Measurements from ENCODE around the gene CRTC1.
"Not testable (repeated sequence)": the region's sequence is repeated elsewhere in the genome, so short reads cannot be mapped to it uniquely, and the experiment has no call there.

Gene CRTC1

GRCh38 chr19:18723871-18724377 is 40.4 kb downstream of the CRTC1 start:
- H3K4me1 ChIP-seq (ENCODE audit: control insufficient read depth in 1 of 2, insufficient read depth in 2 of 2, low read length in 2 of 2) = no peaks in the 10 kb centered on the region
- no peak overlapping the region for H3K27ac ChIP-seq (ENCODE audit: low read length)
- no peaks in the 10 kb centered on the region for H3K9me3 ChIP-seq (ENCODE audit: control insufficient read depth in 1 of 2, low read length in 2 of 2)
- no peaks in the 10 kb centered on the region for H3K36me3 ChIP-seq (ENCODE audit: control insufficient read depth in 1 of 2, insufficient read depth in 2 of 2, low read length in 2 of 2)
- H3K4me3 ChIP-seq (ENCODE audit: low read depth in 1 of 2, low read length in 2 of 2) = no peak overlapping the region
- no peaks in the 10 kb centered on the region for H3K27me3 ChIP-seq (ENCODE audit: low read depth, low read length)

DNA sequence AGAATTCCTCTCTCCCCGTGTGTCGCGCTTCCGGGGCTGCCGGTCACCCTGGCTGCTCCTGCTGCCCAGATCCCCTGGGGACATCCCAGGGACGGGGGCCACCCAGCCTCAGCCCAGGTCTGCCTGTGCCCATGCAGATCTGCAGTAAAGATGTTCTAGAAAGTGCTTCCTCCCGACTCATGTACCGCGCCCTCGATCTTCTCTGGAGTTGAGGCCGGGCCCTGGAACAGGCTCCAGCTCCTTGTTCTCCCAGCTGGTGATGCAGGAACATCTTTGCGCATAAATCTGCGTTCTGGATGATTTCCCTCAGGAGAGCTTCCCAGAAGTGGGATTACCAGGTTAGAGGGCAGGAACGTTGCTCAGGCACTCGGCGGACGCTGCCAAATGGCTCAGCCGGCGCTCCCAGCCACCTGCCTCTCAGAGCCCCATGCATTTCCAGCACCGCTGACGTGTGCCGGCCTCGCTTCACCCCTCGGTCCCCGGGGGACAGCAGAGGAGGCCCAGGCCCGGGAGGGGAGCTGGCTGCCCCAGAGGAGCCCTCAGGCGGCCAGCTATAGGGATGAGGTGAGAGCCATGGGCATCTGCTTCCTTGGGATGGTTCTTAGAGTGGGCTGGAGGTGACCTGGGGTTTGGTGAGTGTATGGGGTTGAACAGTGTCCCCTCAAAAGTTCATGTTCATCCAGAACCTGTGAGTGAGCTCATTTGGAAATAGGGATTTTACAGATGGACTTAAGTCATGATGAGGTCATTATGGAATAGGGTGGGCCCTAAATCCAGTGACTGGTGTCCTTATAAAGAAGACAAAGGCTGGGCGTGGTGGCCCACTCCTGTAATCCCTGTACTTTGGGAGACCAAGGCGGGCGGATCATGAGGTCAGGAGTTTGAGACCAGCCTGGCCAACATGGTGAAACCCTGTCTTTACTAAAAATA is 42.6 kb downstream of the CRTC1 start:
- H3K36me3 ChIP-seq (ENCODE audit: control insufficient read depth in 1 of 2, insufficient read depth in 2 of 2, low read length in 2 of 2) = no peaks in the 10 kb centered on the region
- no peak overlapping the region for H3K27ac ChIP-seq (ENCODE audit: low read length)

GRCh38 chr19:18726846-18727245 is 43.4 kb downstream of the CRTC1 start:
- H3K27ac ChIP-seq (ENCODE audit: low read length) = no peak overlapping the region
- H3K9me3 ChIP-seq (ENCODE audit: control insufficient read depth in 1 of 2, low read length in 2 of 2) = no peaks in the 10 kb centered on the region
- H3K27me3 ChIP-seq (ENCODE audit: low read depth, low read length) = no peaks in the 10 kb centered on the region
- H3K4me3 ChIP-seq (ENCODE audit: low read depth in 1 of 2, low read length in 2 of 2) = no peak overlapping the region
- peaks cover 0 to 4% of the 10 kb centered on the region in 2 donors for H3K4me1 ChIP-seq (ENCODE audit: control insufficient read depth in 1 of 2, insufficient read depth in 2 of 2, low read length in 2 of 2)
- H3K36me3 ChIP-seq (ENCODE audit: control insufficient read depth in 1 of 2, insufficient read depth in 2 of 2, low read length in 2 of 2) = no peaks in the 10 kb centered on the region

More for the DNA sequence above, 42.6 kb downstream of the CRTC1 start:
- Histone ChIP-seq H3K27me3 (ENCODE audit: low read depth, low read length) (no peaks in the 10 kb centered on the region), H3K4me1 (ENCODE audit: control insufficient read depth in 1 of 2, insufficient read depth in 2 of 2, low read length in 2 of 2) (no peaks in the 10 kb centered on the region), H3K9me3 (ENCODE audit: control insufficient read depth in 1 of 2, low read length in 2 of 2) (no peaks in the 10 kb centered on the region), H3K4me3 (ENCODE audit: low read depth in 1 of 2, low read length in 2 of 2) (no peak overlapping the region)

DNA sequence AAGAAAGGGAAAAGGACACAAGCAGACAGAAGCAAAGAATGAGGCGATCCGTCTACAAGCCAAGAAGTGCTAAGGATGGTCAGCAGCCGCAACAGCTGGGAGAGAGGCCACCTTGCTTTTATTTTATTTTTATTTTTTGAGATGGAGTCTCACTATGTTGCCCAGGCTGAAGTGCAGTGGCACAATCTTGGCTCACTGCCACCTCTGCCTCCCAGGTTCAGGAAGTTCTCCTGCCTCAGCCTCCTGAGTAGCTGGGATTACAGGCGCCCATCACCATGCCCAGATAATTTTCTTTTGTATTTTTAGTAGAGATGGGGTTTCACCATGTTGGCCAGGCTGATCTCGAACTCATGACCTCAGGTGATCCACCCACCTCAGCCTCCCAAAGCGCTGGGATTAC is 44.1 kb downstream of the CRTC1 start:
- H3K9me3 ChIP-seq (ENCODE audit: control insufficient read depth in 1 of 2, low read length in 2 of 2); H3K27ac ChIP-seq (ENCODE audit: low read length); H3K4me3 ChIP-seq (ENCODE audit: low read depth in 1 of 2, low read length in 2 of 2); H3K4me1 ChIP-seq (ENCODE audit: control insufficient read depth in 1 of 2, insufficient read depth in 2 of 2, low read length in 2 of 2); H3K36me3 ChIP-seq (ENCODE audit: control insufficient read depth in 1 of 2, insufficient read depth in 2 of 2, low read length in 2 of 2); H3K27me3 ChIP-seq (ENCODE audit: low read depth, low read length): not testable (repeated sequence)

- Histone ChIP-seq H3K27ac (ENCODE audit: low read length) (no peak overlapping the region), H3K4me3 (ENCODE audit: low read depth in 1 of 2, low read length in 2 of 2) (no peak overlapping the region), H3K27me3 (ENCODE audit: low read depth, low read length) (no peaks in the 10 kb centered on the region), H3K36me3 (ENCODE audit: control insufficient read depth in 1 of 2, insufficient read depth in 2 of 2, low read length in 2 of 2) (no peaks in the 10 kb centered on the region), H3K9me3 (ENCODE audit: control insufficient read depth in 1 of 2, low read length in 2 of 2) (no peaks in the 10 kb centered on the region), H3K4me1 (ENCODE audit: control insufficient read depth in 1 of 2, insufficient read depth in 2 of 2, low read length in 2 of 2) (peaks cover 8 to 10% of the 10 kb centered on the region in 2 donors)
Observed at GRCh38 chr19:18729933-18730530, 46.6 kb downstream of the CRTC1 start.

DNA sequence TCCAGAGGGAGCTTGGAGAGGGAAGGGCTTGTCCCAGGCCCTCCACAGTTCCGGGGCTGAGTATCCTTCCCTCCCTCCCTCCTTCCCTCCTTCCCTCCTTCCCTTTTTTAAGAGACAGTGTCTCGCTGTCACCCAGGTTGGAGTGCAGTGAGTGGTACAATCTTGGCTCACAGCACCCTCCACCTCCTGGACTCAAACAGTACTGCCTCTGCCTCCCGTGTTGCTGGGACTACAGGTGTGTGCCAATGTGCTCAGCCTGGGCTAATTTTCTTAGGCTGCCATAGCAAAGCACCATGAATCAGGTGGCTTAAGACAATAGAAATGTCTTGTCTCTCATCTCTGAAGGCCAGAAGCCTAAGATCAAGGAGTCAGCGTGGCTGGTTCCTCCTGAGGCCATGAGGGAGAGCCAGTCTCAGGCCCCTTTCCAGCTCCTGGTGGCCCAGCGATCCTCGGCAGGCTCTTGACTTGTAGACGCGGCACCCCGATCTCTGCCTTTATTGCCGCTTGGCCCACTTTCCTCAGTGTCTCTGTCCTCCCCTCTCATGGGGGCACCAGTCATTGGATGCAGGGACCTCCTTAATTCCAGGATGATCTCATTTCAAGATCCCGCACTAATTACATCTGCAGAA is 47.5 kb downstream of the CRTC1 start:
- Histone ChIP-seq H3K4me1 (ENCODE audit: control insufficient read depth in 1 of 2, insufficient read depth in 2 of 2, low read length in 2 of 2) (peaks cover 8 to 10% of the 10 kb centered on the region in 2 donors), H3K4me3 (ENCODE audit: low read depth in 1 of 2, low read length in 2 of 2) (no peak overlapping the region), H3K27me3 (ENCODE audit: low read depth, low read length) (no peaks in the 10 kb centered on the region), H3K9me3 (ENCODE audit: control insufficient read depth in 1 of 2, low read length in 2 of 2) (no peaks in the 10 kb centered on the region), H3K27ac (ENCODE audit: low read length) (no peak overlapping the region), H3K36me3 (ENCODE audit: control insufficient read depth in 1 of 2, insufficient read depth in 2 of 2, low read length in 2 of 2) (no peaks in the 10 kb centered on the region)

- no peak overlapping the region for H3K27ac ChIP-seq (ENCODE audit: low read length)
- H3K27me3 ChIP-seq (ENCODE audit: low read depth, low read length) = no peaks in the 10 kb centered on the region
- no peaks in the 10 kb centered on the region for H3K36me3 ChIP-seq (ENCODE audit: control insufficient read depth in 1 of 2, insufficient read depth in 2 of 2, low read length in 2 of 2)
- H3K4me3 ChIP-seq (ENCODE audit: low read depth in 1 of 2, low read length in 2 of 2) = no peak overlapping the region
- no peaks in the 10 kb centered on the region for H3K9me3 ChIP-seq (ENCODE audit: control insufficient read depth in 1 of 2, low read length in 2 of 2)
- peaks cover 8 to 10% of the 10 kb centered on the region in 2 donors for H3K4me1 ChIP-seq (ENCODE audit: control insufficient read depth in 1 of 2, insufficient read depth in 2 of 2, low read length in 2 of 2)
Observed at GRCh38 chr19:18731562-18732008, 48.1 kb downstream of the CRTC1 start.

DNA sequence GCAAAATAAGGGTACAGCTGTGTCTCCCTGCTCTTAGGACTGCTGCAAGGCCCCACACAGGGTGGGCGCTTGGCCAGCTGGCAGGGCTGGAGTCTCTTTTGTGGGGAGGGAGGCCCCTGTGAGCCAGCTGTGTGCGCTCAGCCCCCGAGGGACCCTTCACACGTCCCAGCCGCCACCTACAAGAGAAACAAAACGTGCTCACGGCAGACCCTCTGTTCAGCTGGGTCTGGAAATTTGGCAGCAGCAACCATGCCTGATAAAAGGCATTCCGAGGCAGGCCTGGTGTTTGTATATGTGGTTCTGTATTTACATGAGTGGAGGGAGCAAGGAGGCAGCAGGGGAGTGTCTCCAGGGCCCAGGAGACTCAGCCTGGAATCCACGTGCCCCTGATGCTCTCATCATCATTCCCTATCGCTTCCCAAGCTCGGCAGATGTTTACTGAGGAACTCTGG is 49.7 kb downstream of the CRTC1 start:
- H3K27ac ChIP-seq (ENCODE audit: low read length) = no peak overlapping the region
- H3K27me3 ChIP-seq (ENCODE audit: low read depth, low read length) = no peaks in the 10 kb centered on the region
- no peaks in the 10 kb centered on the region for H3K36me3 ChIP-seq (ENCODE audit: control insufficient read depth in 1 of 2, insufficient read depth in 2 of 2, low read length in 2 of 2)
- H3K9me3 ChIP-seq (ENCODE audit: control insufficient read depth in 1 of 2, low read length in 2 of 2) = no peaks in the 10 kb centered on the region
- H3K4me1 ChIP-seq (ENCODE audit: control insufficient read depth in 1 of 2, insufficient read depth in 2 of 2, low read length in 2 of 2) = peaks cover 8 to 13% of the 10 kb centered on the region in 2 donors
- no peak overlapping the region for H3K4me3 ChIP-seq (ENCODE audit: low read depth in 1 of 2, low read length in 2 of 2)

- H3K27me3 ChIP-seq (ENCODE audit: low read depth, low read length); H3K27ac ChIP-seq (ENCODE audit: low read length): not testable (repeated sequence)
- peaks cover 8 to 13% of the 10 kb centered on the region in 2 donors for H3K4me1 ChIP-seq (ENCODE audit: control insufficient read depth in 1 of 2, insufficient read depth in 2 of 2, low read length in 2 of 2)
Observed at GRCh38 chr19:18733762-18734332, 50.4 kb downstream of the CRTC1 start.

DNA sequence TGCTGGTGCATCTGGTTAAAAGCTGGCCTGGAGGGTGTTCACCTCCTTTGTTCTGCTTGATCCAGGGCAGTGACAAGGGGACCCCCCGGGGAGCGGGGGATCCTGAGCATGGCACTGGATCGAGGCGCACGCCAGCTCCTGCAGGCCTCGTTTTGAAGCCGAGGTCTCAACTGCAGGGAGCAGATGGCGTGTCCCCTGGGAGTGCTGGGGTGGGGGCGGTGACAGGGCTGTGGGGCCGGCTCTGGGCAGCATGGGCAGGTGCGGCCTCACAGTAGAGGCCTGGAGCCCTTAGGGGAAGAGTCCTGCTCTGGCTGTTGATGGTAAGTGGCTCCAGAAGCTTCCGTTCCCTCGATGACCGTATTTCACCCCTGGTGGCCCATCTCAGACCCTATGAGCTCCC is 51.8 kb downstream of the CRTC1 start:
- Histone ChIP-seq H3K9me3 (ENCODE audit: control insufficient read depth in 1 of 2, low read length in 2 of 2) (no peaks in the 10 kb centered on the region), H3K27ac (ENCODE audit: low read length) (no peak overlapping the region), H3K4me3 (ENCODE audit: low read depth in 1 of 2, low read length in 2 of 2) (no peak overlapping the region), H3K36me3 (ENCODE audit: control insufficient read depth in 1 of 2, insufficient read depth in 2 of 2, low read length in 2 of 2) (no peaks in the 10 kb centered on the region), H3K4me1 (ENCODE audit: control insufficient read depth in 1 of 2, insufficient read depth in 2 of 2, low read length in 2 of 2) (peaks cover 8 to 13% of the 10 kb centered on the region in 2 donors), H3K27me3 (ENCODE audit: low read depth, low read length) (no peaks in the 10 kb centered on the region)

More at GRCh38 chr19:18733762-18734332, 50.4 kb downstream of the CRTC1 start:
- H3K9me3 ChIP-seq (ENCODE audit: control insufficient read depth in 1 of 2, low read length in 2 of 2); H3K4me3 ChIP-seq (ENCODE audit: low read depth in 1 of 2, low read length in 2 of 2); H3K36me3 ChIP-seq (ENCODE audit: control insufficient read depth in 1 of 2, insufficient read depth in 2 of 2, low read length in 2 of 2): not testable (repeated sequence)

GRCh38 chr19:18735752-18736151 is 52.3 kb downstream of the CRTC1 start:
- Histone ChIP-seq H3K27ac (ENCODE audit: low read length) (no peak overlapping the region), H3K9me3 (ENCODE audit: control insufficient read depth in 1 of 2, low read length in 2 of 2) (no peaks in the 10 kb centered on the region), H3K4me1 (ENCODE audit: control insufficient read depth in 1 of 2, insufficient read depth in 2 of 2, low read length in 2 of 2) (peaks cover 8 to 13% of the 10 kb centered on the region in 2 donors), H3K4me3 (ENCODE audit: low read depth in 1 of 2, low read length in 2 of 2) (no peak overlapping the region), H3K36me3 (ENCODE audit: control insufficient read depth in 1 of 2, insufficient read depth in 2 of 2, low read length in 2 of 2) (no peaks in the 10 kb centered on the region), H3K27me3 (ENCODE audit: low read depth, low read length) (no peaks in the 10 kb centered on the region)
